K562 (cell line): ENCODE measurements around the gene ITSN1. TPM values are rescaled to one million over a fixed set of nuclear protein-coding genes. Genes with fewer than 3 reads are reported as not detected.

Source experiments
- MECOM ChIP-seq: fragments of 250-450 bp; sonication (Bioruptor Pico); IDR thresholded peaks from 2 replicates; pipeline ENCODE4 v1.8.0; 2022; ENCODE audit warnings: inconsistent platforms
- MYC ChIP-seq, 2 experiments: fragments of 250-450 bp in 1 of 2; sonication (Bioruptor Pico) in 1 of 2; IDR thresholded peaks; 2 replicates each; pipeline versions ENCODE4 v1.5.1 to v1.6.1; 2012 to 2021; ENCODE audit warnings: low read depth in 2 of 2, borderline replicate concordance in 1 of 2, improper control_type of control experiment in 1 of 2, low read length in 1 of 2, mild to moderate bottlenecking in 1 of 2, moderate library complexity in 1 of 2
- PHF20 ChIP-seq: fragments of 450-650 bp; IDR thresholded peaks from 2 replicates; pipeline ENCODE4 v1.6.1; 2018; ENCODE audit not compliant: partially characterized antibody
- POLR2G ChIP-seq: fragments of 200-400 bp; formaldehyde crosslinking; IDR thresholded peaks from 2 replicates; pipeline ENCODE4 v1.6.1; 2017; ENCODE audit warnings: low read depth, mild to moderate bottlenecking, antibody characterized with exemption, low read length, moderate library complexity
- RBM39 ChIP-seq: fragments of 200-400 bp; formaldehyde crosslinking; optimal IDR thresholded peaks from 2 replicates; pipeline ENCODE3; 2018; ENCODE audit warnings: low read depth, low read length
- RCOR1 ChIP-seq, 2 experiments: IDR thresholded peaks; 2 replicates each; pipeline ENCODE4 v1.6.1; 2012; ENCODE audit warnings: low read depth in 2 of 2, low read length in 2 of 2, borderline replicate concordance in 1 of 2, improper control_type of control experiment in 1 of 2
- RFX1 ChIP-seq: fragments of 450-650 bp; IDR thresholded peaks from 2 replicates; pipeline ENCODE4 v1.6.1; 2016; ENCODE audit warnings: mild to moderate bottlenecking, moderate library complexity
- STAG1 ChIP-seq: sonication (generic); formaldehyde crosslinking; IDR thresholded peaks from 2 replicates; pipeline ENCODE4 v1.5.0; 2020; ENCODE audit warnings: missing genetic modification reagents, borderline replicate concordance
- ZFP1 ChIP-seq: fragments of 450-650 bp; formaldehyde crosslinking; IDR thresholded peaks from 2 replicates; pipeline ENCODE4 v1.4.0; 2020; ENCODE audit warnings: mild to moderate bottlenecking, mixed read lengths
- ZFP36 ChIP-seq: fragments of 150-350 bp; IDR thresholded peaks from 2 replicates; pipeline ENCODE4 v1.6.1; 2018; ENCODE audit warnings: low read length, low read depth; ENCODE audit not compliant: partially characterized antibody
- ZNF444 ChIP-seq: fragments of 250-450 bp; sonication (Bioruptor Pico); IDR thresholded peaks from 2 replicates; pipeline ENCODE4 v1.4.0; 2020; ENCODE audit warnings: mild to moderate bottlenecking, moderate library complexity
- ZZZ3 ChIP-seq: fragments of 450-650 bp; IDR thresholded peaks from 2 replicates; pipeline ENCODE4 v1.6.1; 2016; ENCODE audit warnings: antibody characterized with exemption, mild to moderate bottlenecking, moderate library complexity
- polyA plus RNA-seq, 8 experiments: library from polyadenylated mRNA; depleted of rRNA in 4 of 8; stranded (reverse) in 5 of 8; unstranded in 3 of 8; fragments of >200 nt; fragmentation: Nextera tagmentation in 2 of 8; fragmentation: Illumina TruSeq in 1 of 8; extraction: Ambion mirVana in 2 of 8; extraction: Trizol in 1 of 8; gene quantifications; 2 replicates each; pipeline versions ENCODE4 v1.2.1 to v1.2.3, GENCODE V29; 2011 to 2014; ENCODE audit warnings: inconsistent platforms in 1 of 8, missing spikeins in 1 of 8
- total RNA-seq, 7 experiments: library from RNA; depleted of rRNA in 6 of 7; stranded (reverse); fragments of >200 nt in 6 of 7; fragmentation: Illumina TruSeq in 2 of 7; extraction: Trizol in 2 of 7; gene quantifications; 2 replicates each; pipeline versions ENCODE4 v1.2.1 to v1.2.3, GENCODE V29; 2011 to 2021; ENCODE audit warnings: low replicate concordance in 1 of 7
- TF ChIP-seq, protein P1 (sequence below): fragments of 250-450 bp; sonication (Bioruptor Pico); IDR thresholded peaks from 2 replicates; pipeline ENCODE4 v1.4.0; 2020; ENCODE audit warnings: mild to moderate bottlenecking, moderate library complexity
- TF ChIP-seq, protein P2 (sequence below): fragments of 450-650 bp; formaldehyde crosslinking; IDR thresholded peaks from 2 replicates; pipeline ENCODE4 v1.4.0; 2020; ENCODE audit warnings: mild to moderate bottlenecking, moderate library complexity
- TF ChIP-seq, protein P3 (sequence below): sonication (generic); formaldehyde crosslinking; IDR thresholded peaks from 2 replicates; pipeline ENCODE4 v1.8.0; 2023; ENCODE audit warnings: mild to moderate bottlenecking, missing genetic modification reagents
- TF ChIP-seq, protein P4 (sequence below): fragments of 250-450 bp; sonication (Bioruptor Pico); IDR thresholded peaks from 2 replicates; pipeline ENCODE4 v1.5.0; 2022; ENCODE audit warnings: mild to moderate bottlenecking

The ITSN1 gene
- total and polyA plus RNA-seq, 9 of the 15 experiments (the other 6 are each of a cell fraction or from before 2014, with no cell fraction given), result 1.1 to 12.6 (median 4.8) TPM

DNA sequence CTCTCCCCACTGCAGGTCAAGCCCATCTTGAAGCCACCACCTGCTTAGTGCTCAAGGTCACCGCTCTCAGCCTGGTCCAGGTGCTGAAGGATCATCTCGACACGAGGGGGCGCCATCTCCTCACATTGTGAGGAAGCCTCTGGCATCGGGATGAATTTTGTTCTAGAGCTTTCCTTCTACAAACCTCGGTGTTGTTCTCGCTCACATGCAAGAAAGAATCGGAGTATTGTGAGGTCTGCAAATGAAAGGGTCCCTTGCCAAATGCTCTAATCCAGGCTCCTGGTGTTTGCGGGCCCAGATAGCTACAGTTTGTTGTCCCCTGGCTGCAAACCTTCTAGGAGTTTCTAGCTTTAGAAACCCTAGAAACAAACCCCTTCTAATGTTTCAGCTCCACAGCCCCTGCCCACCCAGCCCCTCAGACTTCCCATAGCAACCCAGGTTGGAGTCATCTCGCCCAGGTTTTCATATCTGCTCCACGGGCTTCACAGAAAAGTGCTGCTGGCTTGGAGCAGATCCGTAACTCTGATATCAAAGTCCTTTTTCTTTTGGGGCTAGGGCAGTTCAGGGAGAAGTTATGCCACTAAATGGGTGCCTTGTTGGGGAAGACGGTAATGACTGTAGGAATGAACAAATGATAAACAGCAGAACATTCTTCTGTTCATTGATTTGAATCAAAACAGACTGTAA lies 281.9 kb downstream of the ITSN1 start (continued):
- TF ChIP-seq, protein P1, sequence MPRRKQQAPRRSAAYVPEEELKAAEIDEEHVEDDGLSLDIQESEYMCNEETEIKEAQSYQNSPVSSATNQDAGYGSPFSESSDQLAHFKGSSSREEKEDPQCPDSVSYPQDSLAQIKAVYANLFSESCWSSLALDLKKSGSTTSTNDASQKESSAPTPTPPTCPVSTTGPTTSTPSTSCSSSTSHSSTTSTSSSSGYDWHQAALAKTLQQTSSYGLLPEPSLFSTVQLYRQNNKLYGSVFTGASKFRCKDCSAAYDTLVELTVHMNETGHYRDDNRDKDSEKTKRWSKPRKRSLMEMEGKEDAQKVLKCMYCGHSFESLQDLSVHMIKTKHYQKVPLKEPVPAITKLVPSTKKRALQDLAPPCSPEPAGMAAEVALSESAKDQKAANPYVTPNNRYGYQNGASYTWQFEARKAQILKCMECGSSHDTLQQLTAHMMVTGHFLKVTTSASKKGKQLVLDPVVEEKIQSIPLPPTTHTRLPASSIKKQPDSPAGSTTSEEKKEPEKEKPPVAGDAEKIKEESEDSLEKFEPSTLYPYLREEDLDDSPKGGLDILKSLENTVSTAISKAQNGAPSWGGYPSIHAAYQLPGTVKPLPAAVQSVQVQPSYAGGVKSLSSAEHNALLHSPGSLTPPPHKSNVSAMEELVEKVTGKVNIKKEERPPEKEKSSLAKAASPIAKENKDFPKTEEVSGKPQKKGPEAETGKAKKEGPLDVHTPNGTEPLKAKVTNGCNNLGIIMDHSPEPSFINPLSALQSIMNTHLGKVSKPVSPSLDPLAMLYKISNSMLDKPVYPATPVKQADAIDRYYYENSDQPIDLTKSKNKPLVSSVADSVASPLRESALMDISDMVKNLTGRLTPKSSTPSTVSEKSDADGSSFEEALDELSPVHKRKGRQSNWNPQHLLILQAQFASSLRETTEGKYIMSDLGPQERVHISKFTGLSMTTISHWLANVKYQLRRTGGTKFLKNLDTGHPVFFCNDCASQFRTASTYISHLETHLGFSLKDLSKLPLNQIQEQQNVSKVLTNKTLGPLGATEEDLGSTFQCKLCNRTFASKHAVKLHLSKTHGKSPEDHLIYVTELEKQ (CRISPR knock-in tag), result no peak
- TF ChIP-seq, protein P2, sequence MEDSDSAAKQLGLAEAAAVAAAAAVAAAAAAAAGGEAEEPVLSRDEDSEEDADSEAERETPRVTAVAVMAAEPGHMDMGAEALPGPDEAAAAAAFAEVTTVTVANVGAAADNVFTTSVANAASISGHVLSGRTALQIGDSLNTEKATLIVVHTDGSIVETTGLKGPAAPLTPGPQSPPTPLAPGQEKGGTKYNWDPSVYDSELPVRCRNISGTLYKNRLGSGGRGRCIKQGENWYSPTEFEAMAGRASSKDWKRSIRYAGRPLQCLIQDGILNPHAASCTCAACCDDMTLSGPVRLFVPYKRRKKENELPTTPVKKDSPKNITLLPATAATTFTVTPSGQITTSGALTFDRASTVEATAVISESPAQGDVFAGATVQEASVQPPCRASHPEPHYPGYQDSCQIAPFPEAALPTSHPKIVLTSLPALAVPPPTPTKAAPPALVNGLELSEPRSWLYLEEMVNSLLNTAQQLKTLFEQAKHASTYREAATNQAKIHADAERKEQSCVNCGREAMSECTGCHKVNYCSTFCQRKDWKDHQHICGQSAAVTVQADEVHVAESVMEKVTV, result peak; percentile 98
- TF ChIP-seq RBM39 (no peak), MYC (IDR thresholded peaks at IDR 0.05; ENCODE audit: low read depth, low read length) (peak; percentile 57; the same call in 1 of the 2 replicates), MYC (CRISPR knock-in tag; IDR thresholded peaks at IDR 0.05; ENCODE audit: borderline replicate concordance, low read depth) (no peak), ZZZ3 (no peak), RFX1 (no peak), STAG1 (CRISPR knock-in tag) (peak; percentile 99), ZFP36 (no peak), RCOR1 (IDR thresholded peaks at IDR 0.05; ENCODE audit: borderline replicate concordance in 1 of 2, low read depth in 2 of 2, low read length in 2 of 2) (peak; percentile 39 to 85; a peak in 2 of 4 replicates), PHF20 (no peak), ZNF444 (CRISPR knock-in tag) (peak; percentile 37; the same call in 1 of the 2 replicates), MECOM (no peak), POLR2G (no peak), ZFP1 (CRISPR knock-in tag) (no peak)
- TF ChIP-seq, protein P3, sequence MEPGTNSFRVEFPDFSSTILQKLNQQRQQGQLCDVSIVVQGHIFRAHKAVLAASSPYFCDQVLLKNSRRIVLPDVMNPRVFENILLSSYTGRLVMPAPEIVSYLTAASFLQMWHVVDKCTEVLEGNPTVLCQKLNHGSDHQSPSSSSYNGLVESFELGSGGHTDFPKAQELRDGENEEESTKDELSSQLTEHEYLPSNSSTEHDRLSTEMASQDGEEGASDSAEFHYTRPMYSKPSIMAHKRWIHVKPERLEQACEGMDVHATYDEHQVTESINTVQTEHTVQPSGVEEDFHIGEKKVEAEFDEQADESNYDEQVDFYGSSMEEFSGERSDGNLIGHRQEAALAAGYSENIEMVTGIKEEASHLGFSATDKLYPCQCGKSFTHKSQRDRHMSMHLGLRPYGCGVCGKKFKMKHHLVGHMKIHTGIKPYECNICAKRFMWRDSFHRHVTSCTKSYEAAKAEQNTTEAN (CRISPR knock-in tag), result no peak
- TF ChIP-seq, protein P4, sequence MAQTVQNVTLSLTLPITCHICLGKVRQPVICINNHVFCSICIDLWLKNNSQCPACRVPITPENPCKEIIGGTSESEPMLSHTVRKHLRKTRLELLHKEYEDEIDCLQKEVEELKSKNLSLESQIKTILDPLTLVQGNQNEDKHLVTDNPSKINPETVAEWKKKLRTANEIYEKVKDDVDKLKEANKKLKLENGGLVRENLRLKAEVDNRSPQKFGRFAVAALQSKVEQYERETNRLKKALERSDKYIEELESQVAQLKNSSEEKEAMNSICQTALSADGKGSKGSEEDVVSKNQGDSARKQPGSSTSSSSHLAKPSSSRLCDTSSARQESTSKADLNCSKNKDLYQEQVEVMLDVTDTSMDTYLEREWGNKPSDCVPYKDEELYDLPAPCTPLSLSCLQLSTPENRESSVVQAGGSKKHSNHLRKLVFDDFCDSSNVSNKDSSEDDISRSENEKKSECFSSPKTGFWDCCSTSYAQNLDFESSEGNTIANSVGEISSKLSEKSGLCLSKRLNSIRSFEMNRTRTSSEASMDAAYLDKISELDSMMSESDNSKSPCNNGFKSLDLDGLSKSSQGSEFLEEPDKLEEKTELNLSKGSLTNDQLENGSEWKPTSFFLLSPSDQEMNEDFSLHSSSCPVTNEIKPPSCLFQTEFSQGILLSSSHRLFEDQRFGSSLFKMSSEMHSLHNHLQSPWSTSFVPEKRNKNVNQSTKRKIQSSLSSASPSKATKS (CRISPR knock-in tag), result no peak
